Activated CD8-positive, alpha-beta T cell treated with anti-CD3 and anti-CD28 coated beads, Interleukin-2, amount 10 ng/mL, durations not matched to agents 7 days and 5 days (primary cell): ENCODE results near the gene PRKD3. TPM values are rescaled to one million over a fixed set of nuclear protein-coding genes. Genes with fewer than 3 reads are reported as not detected.
A peak's percentile ranks its signal among the peaks of the same experiment; 100 is the strongest.
"Not testable (repeated sequence)": the region's sequence is repeated elsewhere in the genome, so short reads cannot be mapped to it uniquely, and the experiment has no call there.

Source experiments
- ATAC-seq: fragments of 150-1000 bp; cut with Tn5 transposase; one replicate; pipeline ENCODE4 v1.10.0; 2021; ENCODE audit warnings: moderate library complexity
- CTCF ChIA-PET: fragments of 350-600 bp; sonication (Branson Sonifier 250); formaldehyde crosslinking; loops from one replicate; lab custom pipeline; 2021; ENCODE audit warnings: antibody characterized with exemption; lab: Charles Lee
- POLR2A ChIA-PET: fragments of 350-600 bp; sonication (Branson Sonifier 250); formaldehyde crosslinking; loops from one replicate; lab custom pipeline; 2021; ENCODE audit warnings: antibody characterized with exemption; lab: Charles Lee
- DNase-seq: peaks from one replicate; pipeline ENCODE4 v3.0.0-alpha.2; 2020
- H3K27ac Mint-ChIP-seq: one replicate; pipeline ENCODE4 v1.8.0; 2021; ENCODE audit warnings: mild to moderate bottlenecking, mixed read lengths
- H3K27me3 Mint-ChIP-seq: one replicate; pipeline ENCODE4 v1.8.0; 2021; ENCODE audit warnings: low read depth, mixed read lengths
- H3K36me3 Mint-ChIP-seq: one replicate; pipeline ENCODE4 v1.8.0; 2021; ENCODE audit warnings: low read depth, mixed read lengths
- H3K4me1 Mint-ChIP-seq: one replicate; pipeline ENCODE4 v1.8.0; 2021; ENCODE audit warnings: low read depth, mixed read lengths
- H3K4me3 Mint-ChIP-seq: one replicate; pipeline ENCODE4 v1.8.0; 2021; ENCODE audit warnings: mild to moderate bottlenecking, mixed read lengths
- H3K9me3 Mint-ChIP-seq: one replicate; pipeline ENCODE4 v1.8.0; 2022; ENCODE audit warnings: mixed read lengths; ENCODE audit not compliant: insufficient read depth
- total RNA-seq, 2 experiments: library from RNA; stranded (reverse); gene quantifications; one replicate each; pipeline ENCODE4 v1.2.3, GENCODE V29; 2021

The PRKD3 gene
- total RNA-seq, 2 experiments from 2014 or later: 18.7 to 21.5 TPM

DNA sequence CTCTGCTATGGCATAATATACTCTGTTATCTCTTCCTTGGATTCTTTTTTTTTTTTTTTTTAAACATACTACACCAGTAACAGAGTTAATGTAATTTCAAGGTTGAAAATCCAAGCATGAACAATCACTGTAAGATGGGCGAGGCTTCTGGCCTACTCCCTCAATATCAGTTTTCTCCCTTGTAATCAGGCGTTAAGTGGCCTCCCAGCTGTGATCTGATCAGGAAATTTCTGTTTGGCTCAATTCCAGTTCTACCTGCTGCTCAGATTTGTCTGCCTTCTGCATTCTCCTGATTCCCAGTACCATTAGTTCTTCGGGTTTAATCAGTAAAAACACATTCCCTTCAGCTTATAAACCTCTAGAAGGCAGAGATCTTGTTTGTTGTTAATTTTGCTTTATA is 18.6 kb downstream of the PRKD3 start:
- no peak for DNase-seq
- POLR2A ChIA-PET: no interaction called here
- H3K4me1 Mint-ChIP-seq: no peaks in the 10 kb centered on the region
- no peaks in the 10 kb centered on the region for H3K9me3 Mint-ChIP-seq
- H3K27ac Mint-ChIP-seq: no peak overlapping the region
- H3K36me3 Mint-ChIP-seq: peaks cover 2% of the 10 kb centered on the region
- no peak for ATAC-seq
- no peak overlapping the region for H3K4me3 Mint-ChIP-seq
- no peaks in the 10 kb centered on the region for H3K27me3 Mint-ChIP-seq
- CTCF ChIA-PET: interaction anchor here (1.1 kb wide), 1 partner anchor 12 kb away, joined by 3 read pairs; no protein-coding TSS in a partner anchor

DNA sequence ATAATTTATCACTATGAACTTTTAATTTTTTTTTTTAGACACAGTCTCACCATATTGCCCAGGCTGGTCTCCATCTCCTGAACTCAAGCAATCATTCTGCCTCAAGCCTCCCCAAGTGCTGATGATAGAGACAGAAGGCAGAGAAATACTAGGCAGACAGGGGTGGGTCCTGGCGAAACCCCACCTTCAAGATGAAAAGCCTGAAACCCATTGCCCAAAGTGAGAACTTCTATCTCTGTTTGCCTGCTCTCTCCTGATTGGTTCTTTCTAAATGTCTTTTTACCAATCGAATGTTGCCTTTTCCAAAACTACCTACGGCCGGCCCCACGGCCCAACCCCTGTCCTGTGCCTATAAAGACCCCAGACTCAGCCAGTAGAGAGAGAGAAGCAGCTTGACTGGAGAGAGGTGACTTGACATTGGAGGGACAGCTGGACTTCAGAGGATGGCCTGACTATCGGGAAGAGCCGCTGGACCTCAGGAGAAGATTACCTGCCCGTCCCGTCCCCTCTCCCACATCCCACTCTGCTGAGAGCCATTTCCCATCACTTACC is 21.9 kb downstream of the PRKD3 start:
- Mint-ChIP-seq H3K27ac (no peak overlapping the region), H3K27me3 (no peaks in the 10 kb centered on the region), H3K4me1 (no peaks in the 10 kb centered on the region), H3K4me3 (no peak overlapping the region), H3K36me3 (peaks cover 2% of the 10 kb centered on the region), H3K9me3 (no peaks in the 10 kb centered on the region)
- ATAC-seq (no peak), DNase-seq (no peak)
- CTCF ChIA-PET: no interaction called here
- POLR2A ChIA-PET: no interaction called here

DNA sequence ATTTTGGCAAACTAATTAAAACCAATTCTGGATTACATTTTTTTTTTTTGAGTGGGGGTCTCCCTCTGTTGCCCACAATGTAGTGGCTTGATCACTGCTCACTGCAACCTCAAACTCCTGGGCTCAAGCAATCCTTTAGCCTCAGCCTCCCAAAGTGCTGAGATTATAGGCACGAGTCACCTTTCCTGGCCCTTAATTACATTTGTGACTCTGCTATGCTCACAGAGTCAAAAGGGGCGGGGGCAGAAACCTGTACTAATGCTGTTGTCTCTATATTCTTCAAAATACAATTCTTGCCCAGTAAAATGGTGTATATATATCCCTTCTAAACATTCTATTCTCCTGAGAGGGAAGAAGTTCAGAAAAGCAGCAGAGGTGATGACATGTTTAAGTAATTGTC is 23.2 kb downstream of the PRKD3 start:
- no peaks in the 10 kb centered on the region for H3K4me1 Mint-ChIP-seq
- POLR2A ChIA-PET: no interaction called here
- no peak for DNase-seq

DNA sequence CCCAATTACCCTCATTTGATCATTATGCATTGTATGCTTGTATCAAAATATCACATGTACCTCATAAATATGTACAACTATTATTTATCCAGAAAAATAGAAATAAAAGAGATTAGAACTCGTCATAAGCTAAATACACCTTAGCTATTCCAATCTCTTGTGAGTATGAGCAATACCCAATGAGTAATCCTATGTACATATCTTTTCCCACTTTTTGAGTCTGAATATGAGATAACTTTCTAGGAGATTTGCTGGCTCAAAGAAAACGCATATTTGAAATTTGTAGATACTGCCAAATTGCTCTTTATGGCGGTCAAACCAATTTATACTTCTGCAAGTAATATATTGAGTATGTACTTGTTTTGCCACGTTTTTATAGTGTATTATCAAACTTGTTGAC is 24.1 kb downstream of the PRKD3 start:
- ChIA-PET CTCF (interaction anchor here (0.6 kb wide), 1 partner anchor 238 kb away, joined by 3 read pairs; no protein-coding TSS in a partner anchor), POLR2A (no interaction called here)
- Mint-ChIP-seq H3K27ac (no peak overlapping the region), H3K4me1 (no peaks in the 10 kb centered on the region), H3K4me3 (no peak overlapping the region), H3K36me3 (peaks cover 2% of the 10 kb centered on the region), H3K27me3 (no peaks in the 10 kb centered on the region), H3K9me3 (no peaks in the 10 kb centered on the region)
- no peak for DNase-seq
- ATAC-seq: no peak

More for the DNA sequence above, 23.2 kb downstream of the PRKD3 start:
- H3K27ac Mint-ChIP-seq: no peak overlapping the region
- H3K36me3 Mint-ChIP-seq: peaks cover 2% of the 10 kb centered on the region
- no peak for ATAC-seq
- CTCF ChIA-PET: interaction anchor here (0.6 kb wide), 1 partner anchor 237 kb away, joined by 3 read pairs; no protein-coding TSS in a partner anchor
- no peaks in the 10 kb centered on the region for H3K27me3 Mint-ChIP-seq
- no peaks in the 10 kb centered on the region for H3K9me3 Mint-ChIP-seq
- H3K4me3 Mint-ChIP-seq: no peak overlapping the region

DNA sequence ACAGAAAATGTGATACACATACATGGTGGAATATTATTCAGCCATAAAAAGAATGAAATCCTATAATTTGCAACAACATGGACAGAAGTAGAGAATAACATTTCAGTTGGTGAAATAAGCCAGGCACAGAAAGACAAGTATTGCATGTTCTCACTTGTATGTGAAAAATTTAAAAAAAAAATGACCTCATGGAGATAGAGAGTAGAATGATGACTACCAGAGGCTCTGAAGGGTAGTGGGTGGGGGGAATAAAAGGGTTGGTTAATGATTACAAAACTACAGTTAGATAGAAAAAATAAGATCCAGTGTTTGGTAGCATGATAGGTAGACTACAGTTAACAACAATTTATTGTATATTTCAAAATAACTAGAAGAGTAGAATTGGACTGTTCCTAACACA is 24.5 kb downstream of the PRKD3 start:
- CTCF ChIA-PET: interaction anchor here (0.7 kb wide), 1 partner anchor 881 kb away, joined by 3 read pairs; no protein-coding TSS in a partner anchor
- Mint-ChIP-seq H3K27ac (no peak overlapping the region), H3K36me3 (peaks cover 2% of the 10 kb centered on the region), H3K4me1 (no peaks in the 10 kb centered on the region), H3K9me3 (no peaks in the 10 kb centered on the region), H3K4me3 (no peak overlapping the region), H3K27me3 (no peaks in the 10 kb centered on the region)
- ATAC-seq (no peak), DNase-seq (no peak)
- POLR2A ChIA-PET: no interaction called here

DNA sequence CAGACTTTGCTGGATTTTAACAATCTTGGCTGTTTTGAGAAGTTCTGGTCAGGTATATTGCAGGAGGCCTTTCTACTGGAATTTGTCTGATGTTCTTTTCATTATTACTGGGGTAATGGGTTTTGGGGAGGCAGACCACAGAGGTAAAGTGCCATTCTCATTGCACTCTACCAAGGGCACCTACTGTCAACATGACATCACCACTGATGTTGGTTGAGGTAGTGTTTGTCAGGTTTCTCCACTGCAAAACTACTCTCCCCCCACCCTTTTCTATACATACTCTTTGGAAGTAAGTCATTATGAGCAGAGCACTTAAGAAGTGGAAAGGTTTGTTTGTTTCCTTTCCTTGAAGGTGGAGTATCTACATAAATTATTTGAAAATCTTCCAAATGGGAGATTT is 27.0 kb downstream of the PRKD3 start:
- no peak for ATAC-seq
- H3K4me1 Mint-ChIP-seq: no peaks in the 10 kb centered on the region
- POLR2A ChIA-PET: no interaction called here

DNA sequence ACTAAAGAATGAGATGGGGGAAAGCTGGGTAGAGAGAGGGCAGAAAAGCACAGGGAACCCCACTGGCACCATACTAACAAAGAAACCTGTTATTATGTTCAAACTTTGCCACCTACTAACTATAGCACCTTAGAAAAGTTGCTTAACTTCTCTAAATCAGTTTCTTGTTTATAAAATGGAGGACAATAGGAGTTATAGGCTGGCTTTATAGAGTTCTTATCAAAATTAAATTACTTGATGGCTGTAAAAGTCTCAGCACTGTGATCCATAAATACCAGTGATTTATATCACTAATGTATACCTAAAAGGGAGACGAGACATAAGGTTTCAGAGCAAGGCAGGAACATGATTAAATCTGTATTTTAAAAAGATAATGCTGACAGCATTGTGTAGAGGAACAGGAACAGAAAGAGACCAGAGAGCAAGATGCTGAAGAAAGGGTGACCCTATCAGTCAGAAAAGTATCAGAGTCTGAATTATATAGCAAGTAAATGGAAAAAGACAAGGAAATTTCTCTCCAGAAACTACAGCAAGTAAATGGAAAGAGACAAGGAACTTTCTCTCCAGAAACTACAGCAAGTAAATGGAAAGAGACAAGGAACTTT is 29.1 kb downstream of the PRKD3 start:
- POLR2A ChIA-PET: no interaction called here
- H3K9me3 Mint-ChIP-seq: no peaks in the 10 kb centered on the region
- CTCF ChIA-PET: no interaction called here
- no peaks in the 10 kb centered on the region for H3K27me3 Mint-ChIP-seq
- H3K4me3 Mint-ChIP-seq: no peak overlapping the region
- H3K27ac Mint-ChIP-seq: no peak overlapping the region
- no peak for DNase-seq
- peaks cover 3% of the 10 kb centered on the region for H3K36me3 Mint-ChIP-seq
- no peaks in the 10 kb centered on the region for H3K4me1 Mint-ChIP-seq
- no peak for ATAC-seq

More for the DNA sequence above, 27.0 kb downstream of the PRKD3 start:
- Mint-ChIP-seq H3K27ac (no peak overlapping the region), H3K9me3 (no peaks in the 10 kb centered on the region), H3K4me3 (no peak overlapping the region), H3K36me3 (no peaks in the 10 kb centered on the region), H3K27me3 (no peaks in the 10 kb centered on the region)
- CTCF ChIA-PET: no interaction called here
- no peak for DNase-seq

DNA sequence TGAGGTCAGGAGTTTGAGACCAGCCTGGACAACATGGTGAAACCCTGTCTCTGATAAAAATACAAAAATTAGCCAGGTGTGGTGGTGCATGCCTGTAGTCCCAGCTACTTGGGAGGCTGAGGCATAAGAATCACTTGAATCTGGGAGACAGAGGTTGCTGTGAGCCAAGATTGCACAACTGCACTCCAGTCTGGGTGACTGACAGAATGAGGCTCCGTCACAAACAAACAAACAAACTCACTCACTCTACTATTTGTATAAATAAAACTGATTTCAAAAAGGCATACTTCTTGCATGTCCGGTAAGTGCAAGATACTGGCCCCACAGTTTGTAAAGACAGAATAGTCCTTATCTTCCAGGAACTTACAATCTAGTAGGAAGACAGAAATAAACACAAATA is 29.8 kb downstream of the PRKD3 start:
- DNase-seq, H3K27me3 Mint-ChIP-seq, ATAC-seq, H3K36me3 Mint-ChIP-seq, H3K4me3 Mint-ChIP-seq, POLR2A ChIA-PET, H3K4me1 Mint-ChIP-seq, H3K9me3 Mint-ChIP-seq, H3K27ac Mint-ChIP-seq, CTCF ChIA-PET: not testable (repeated sequence)

DNA sequence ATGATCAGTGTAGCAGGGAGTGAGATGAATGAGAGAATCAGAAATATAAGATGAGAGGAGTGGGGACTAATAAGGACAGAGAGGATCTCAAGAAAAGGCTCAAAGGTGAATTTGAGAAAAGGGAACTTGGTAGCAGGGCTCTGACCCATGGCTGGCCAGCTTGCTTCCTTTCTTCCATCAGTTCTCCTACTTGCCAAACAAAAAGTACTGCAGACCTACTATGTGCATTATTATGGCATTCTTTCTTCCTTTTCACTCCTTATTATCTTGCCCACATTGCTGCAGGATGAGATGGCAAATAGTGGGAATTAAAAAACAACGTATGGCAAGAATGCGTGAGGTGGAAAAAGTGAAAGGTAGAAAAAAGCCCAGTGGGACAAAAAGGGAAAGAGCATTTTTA is 33.0 kb downstream of the PRKD3 start:
- Mint-ChIP-seq H3K27me3 (no peaks in the 10 kb centered on the region), H3K27ac (no peak overlapping the region), H3K9me3 (no peaks in the 10 kb centered on the region), H3K4me1 (no peaks in the 10 kb centered on the region), H3K36me3 (peaks cover 10% of the 10 kb centered on the region), H3K4me3 (no peak overlapping the region)
- ChIA-PET CTCF (interaction anchor here (0.8 to 0.9 kb wide), 2 partner anchors 76 to 540 kb away, joined by 3 read pairs; no protein-coding TSS in a partner anchor), POLR2A (no interaction called here)
- ATAC-seq (no peak), DNase-seq (no peak)

DNA sequence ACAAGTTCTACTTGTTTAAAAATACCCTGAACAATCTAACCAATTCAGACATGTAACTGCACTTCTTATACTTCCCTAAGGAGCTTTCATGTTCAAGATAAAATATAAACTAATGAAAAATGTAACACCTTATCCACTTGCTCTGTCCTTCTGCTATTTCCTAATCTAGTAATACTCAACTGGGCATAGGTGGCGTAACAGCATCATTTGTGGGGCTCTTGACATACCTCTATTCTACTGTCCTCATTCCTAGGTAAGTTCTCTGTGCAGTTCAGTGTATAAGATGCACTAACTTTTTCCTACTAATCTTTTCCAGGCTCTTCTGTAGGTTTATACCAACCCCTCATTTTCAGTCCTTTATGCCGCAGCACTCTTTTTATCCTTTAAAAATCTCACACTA is 36.7 kb downstream of the PRKD3 start:
- CTCF ChIA-PET: interaction anchor here (1.1 to 1.3 kb wide), 2 partner anchors 32 to 108 kb away, joined by 4 to 5 read pairs; no protein-coding TSS in a partner anchor
- peak; percentile 24 for DNase-seq

DNA sequence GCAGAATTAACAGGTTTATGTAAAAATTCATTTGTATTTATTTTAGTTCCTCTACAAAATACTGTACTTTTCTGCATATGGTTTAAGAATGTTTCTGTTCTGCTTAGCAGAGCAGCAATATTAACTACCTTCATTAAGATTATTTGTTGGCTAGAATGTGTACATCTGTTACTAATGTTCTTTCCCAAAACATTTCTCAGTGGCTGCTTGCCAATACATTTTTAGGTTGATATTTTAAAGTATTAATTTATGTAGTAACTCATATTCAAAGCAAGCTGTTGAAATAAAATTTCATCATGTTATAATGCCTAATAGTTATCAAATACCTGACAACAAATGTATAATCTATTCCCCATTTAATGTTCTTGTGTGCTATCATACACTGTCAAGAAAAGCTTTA is 40.3 kb downstream of the PRKD3 start:
- ChIA-PET CTCF (no interaction called here), POLR2A (no interaction called here)
- H3K4me1 Mint-ChIP-seq: no peaks in the 10 kb centered on the region
- H3K36me3 Mint-ChIP-seq: peaks cover 17% of the 10 kb centered on the region
- DNase-seq (no peak), ATAC-seq (no peak)
- no peaks in the 10 kb centered on the region for H3K9me3 Mint-ChIP-seq
- no peak overlapping the region for H3K4me3 Mint-ChIP-seq
- H3K27ac Mint-ChIP-seq: no peak overlapping the region
- H3K27me3 Mint-ChIP-seq: no peaks in the 10 kb centered on the region

More for the DNA sequence above, 36.7 kb downstream of the PRKD3 start:
- Mint-ChIP-seq H3K9me3 (no peaks in the 10 kb centered on the region), H3K27me3 (no peaks in the 10 kb centered on the region), H3K4me1 (no peaks in the 10 kb centered on the region), H3K4me3 (no peak overlapping the region), H3K36me3 (peaks cover 10% of the 10 kb centered on the region), H3K27ac (no peak overlapping the region)
- POLR2A ChIA-PET: no interaction called here
- peak; percentile 36 for ATAC-seq

DNA sequence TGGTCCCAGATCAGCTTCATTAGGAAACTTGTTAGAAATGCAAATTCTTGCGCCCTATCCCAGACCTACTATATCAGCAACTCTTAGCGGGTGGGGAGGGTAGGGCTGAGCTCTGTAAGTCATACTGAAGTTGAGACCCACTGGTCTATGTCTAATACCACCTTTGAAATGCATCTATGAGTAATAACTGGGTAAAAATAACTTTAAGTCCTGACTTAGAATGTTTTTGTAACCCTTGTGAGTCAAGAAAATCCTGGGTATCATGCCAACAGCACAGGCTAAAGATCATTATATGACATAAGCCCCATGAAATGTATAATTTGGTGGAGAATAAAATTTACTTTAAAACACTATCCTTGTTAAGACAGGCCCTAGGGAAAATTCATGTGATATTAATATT is 41.4 kb downstream of the PRKD3 start:
- no peak for DNase-seq
- H3K27ac Mint-ChIP-seq: no peak overlapping the region
- H3K27me3 Mint-ChIP-seq: no peaks in the 10 kb centered on the region
- CTCF ChIA-PET: no interaction called here
- no peak overlapping the region for H3K4me3 Mint-ChIP-seq
- H3K9me3 Mint-ChIP-seq: no peaks in the 10 kb centered on the region
- no peaks in the 10 kb centered on the region for H3K4me1 Mint-ChIP-seq
- POLR2A ChIA-PET: no interaction called here
- no peak for ATAC-seq
- peaks cover 16% of the 10 kb centered on the region for H3K36me3 Mint-ChIP-seq
